ENCODE data around the gene CATSPER3.
"Not testable (repeated sequence)": the region's sequence is repeated elsewhere in the genome, so short reads cannot be mapped to it uniquely, and the experiment has no call there.

CATSPER3 gene

GRCh38 chr5:134989266-134989830 lies 21.6 kb downstream of the CATSPER3 start:
- DNase-seq (ENCODE audit: insufficient read length, low spot score) (no peak), FAIRE-seq (no peak)
- TF ChIP-seq, protein P1, sequence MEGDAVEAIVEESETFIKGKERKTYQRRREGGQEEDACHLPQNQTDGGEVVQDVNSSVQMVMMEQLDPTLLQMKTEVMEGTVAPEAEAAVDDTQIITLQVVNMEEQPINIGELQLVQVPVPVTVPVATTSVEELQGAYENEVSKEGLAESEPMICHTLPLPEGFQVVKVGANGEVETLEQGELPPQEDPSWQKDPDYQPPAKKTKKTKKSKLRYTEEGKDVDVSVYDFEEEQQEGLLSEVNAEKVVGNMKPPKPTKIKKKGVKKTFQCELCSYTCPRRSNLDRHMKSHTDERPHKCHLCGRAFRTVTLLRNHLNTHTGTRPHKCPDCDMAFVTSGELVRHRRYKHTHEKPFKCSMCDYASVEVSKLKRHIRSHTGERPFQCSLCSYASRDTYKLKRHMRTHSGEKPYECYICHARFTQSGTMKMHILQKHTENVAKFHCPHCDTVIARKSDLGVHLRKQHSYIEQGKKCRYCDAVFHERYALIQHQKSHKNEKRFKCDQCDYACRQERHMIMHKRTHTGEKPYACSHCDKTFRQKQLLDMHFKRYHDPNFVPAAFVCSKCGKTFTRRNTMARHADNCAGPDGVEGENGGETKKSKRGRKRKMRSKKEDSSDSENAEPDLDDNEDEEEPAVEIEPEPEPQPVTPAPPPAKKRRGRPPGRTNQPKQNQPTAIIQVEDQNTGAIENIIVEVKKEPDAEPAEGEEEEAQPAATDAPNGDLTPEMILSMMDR (IDR thresholded peaks at IDR 0.05; ENCODE audit: insufficient read depth, missing control alignments), result no peak

DNA sequence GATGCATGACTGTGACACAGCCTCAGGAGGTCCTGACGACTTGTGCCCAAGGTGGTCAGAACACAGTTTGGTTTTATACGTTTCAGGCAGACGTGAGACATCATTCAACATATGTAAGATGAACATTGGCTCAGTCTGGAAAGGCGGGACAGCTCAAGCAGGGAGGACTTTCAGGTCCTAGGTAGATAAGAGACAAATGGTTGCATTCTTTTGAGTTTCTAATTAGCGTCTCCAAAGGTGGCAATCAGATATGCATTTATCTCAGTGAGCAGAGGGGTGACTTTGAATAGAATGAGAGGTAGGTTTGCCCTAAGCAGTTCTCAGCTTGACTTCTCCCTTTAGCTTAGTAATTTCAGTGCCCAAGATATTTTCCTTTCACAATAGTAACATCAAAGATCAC lies 22.5 kb downstream of the CATSPER3 start:
- not testable (repeated sequence) for FAIRE-seq; DNase-seq (ENCODE audit: insufficient read length, low spot score)

DNA sequence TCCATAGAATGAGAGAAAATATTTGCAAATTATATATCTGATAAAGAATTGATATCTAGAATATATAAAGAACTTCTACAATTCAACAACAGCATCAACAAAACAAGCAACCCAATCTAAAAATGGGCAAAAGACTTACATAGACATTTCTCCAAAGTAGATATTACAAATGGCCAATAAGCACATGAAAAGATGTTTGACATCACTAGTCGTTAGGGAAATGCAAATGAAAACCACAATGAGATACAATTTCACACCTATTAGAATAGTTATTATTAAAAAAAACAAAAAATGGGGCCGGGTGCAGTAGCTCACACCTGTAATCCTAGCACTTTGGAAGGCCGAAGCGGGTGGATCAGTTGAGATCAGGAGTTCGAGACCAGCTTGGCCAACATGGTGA lies 24.4 kb downstream of the CATSPER3 start:
- no peak for DNase-seq (ENCODE audit: insufficient read length, low spot score)
- TF ChIP-seq, protein P1 (IDR thresholded peaks at IDR 0.05; ENCODE audit: insufficient read depth, missing control alignments), result no peak
- no peak for FAIRE-seq

DNA sequence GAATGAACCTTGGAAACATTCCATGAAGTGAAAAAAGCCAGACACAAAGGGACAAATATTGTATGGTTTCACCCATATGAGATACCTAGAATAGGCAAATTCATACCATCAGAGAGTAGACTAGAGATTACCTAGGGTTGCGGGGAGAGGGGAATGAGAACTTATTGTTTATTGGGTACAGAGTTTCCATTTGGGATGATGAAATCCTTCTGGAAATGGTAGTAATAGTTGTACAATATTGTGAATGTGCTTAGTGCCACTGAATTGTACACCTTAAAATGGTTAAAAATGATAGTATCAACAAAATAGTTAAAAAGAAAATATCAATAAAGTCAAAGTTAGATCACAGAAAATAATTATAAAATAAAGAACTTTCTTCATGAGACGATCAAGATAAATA lies 25.5 kb downstream of the CATSPER3 start:
- TF ChIP-seq, protein P1 (IDR thresholded peaks at IDR 0.05; ENCODE audit: insufficient read depth, missing control alignments), result no peak
- no peak for DNase-seq (ENCODE audit: insufficient read length, low spot score)
- no peak for FAIRE-seq

DNA sequence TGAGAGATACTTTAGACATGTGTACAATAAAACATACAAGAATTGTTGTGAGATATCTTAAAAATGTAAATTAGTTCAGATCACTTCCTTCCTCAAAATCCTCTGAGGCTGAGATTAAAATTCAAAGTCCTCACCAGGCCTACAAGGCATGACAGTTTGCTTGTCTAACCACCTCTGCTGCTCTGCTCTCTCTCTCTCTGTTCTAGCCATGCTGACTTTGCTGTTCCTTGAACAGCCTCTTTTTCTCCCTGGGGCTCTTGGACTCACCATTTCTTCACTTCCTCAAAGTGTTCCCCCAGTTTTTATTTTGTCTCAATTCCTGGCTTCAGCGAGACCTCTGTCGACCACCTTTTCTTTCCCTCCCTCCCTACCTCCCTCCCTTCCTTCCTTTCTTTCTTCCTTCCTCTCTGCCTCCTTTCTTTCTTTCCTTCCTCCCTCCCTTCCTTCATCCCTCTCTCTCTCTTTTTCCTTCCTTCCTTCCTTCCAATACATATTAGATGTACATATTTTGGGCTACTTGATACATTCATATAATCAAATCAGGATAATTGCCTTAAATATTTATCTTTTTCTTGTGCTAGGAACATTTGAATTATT lies 27.0 kb downstream of the CATSPER3 start:
- DNase-seq (ENCODE audit: insufficient read length, low spot score), result no peak
- TF ChIP-seq, protein P1 (IDR thresholded peaks at IDR 0.05; ENCODE audit: insufficient read depth, missing control alignments), result no peak

DNA sequence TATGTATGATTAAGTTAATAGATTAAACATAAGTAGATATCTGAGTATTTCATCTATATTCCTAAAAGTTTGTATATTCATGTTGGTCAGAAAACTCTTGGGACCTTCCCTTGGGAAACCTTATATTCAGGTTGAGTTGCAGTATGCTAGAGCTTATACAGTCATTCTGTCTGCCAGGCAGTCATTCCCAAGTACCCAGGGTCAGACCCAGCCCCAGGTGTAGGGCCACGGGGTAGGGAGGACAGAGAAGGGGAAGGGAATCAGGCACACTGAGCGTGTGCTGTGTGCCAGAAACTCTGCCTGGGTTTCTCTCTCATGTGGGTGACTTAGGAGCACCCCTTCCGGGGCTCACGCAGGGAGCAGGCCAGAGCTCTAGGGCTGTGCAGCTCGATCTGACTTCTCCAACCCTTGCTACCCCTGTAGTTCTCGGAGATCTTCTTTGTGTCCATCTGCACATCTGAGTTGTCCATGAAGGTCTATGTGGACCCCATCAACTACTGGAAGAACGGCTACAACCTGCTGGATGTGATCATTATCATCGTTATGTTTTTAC lies 28.2 kb downstream of the CATSPER3 start:
- TF ChIP-seq, protein P1 (IDR thresholded peaks at IDR 0.05; ENCODE audit: insufficient read depth, missing control alignments), result no peak
- FAIRE-seq (no peak), DNase-seq (ENCODE audit: insufficient read length, low spot score) (no peak)

More for the DNA sequence above, 27.0 kb downstream of the CATSPER3 start:
- FAIRE-seq, result no peak

DNA sequence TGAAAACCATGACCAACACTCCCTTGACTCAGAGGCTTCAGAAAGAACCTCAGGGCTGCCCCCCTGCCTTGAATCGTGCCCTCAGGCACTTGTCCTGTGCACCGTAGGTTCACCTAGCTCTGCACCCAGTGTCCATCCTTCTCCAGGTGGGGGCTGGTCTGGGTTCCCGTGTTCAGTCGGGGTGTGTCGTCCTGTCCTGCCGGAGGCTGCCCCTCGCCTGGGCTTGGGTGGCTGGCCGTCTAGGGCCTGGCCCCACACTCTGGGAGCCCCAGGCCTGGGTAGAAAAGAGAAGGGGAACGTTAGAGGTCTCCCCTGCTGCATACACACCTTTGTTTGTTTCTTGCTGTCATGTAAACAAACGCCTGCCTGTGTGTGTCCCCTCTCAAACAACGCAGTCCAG lies 29.3 kb downstream of the CATSPER3 start:
- DNase-seq (ENCODE audit: insufficient read length, low spot score), result no peak
- FAIRE-seq, result no peak

GRCh38 chr5:134998068-134998467 lies 30.4 kb downstream of the CATSPER3 start:
- DNase-seq (ENCODE audit: insufficient read length, low spot score); FAIRE-seq: not testable (repeated sequence)

More for the DNA sequence above, 29.3 kb downstream of the CATSPER3 start:
- TF ChIP-seq, protein P1 (IDR thresholded peaks at IDR 0.05; ENCODE audit: insufficient read depth, missing control alignments), result no peak
